H9 (cell line): ENCODE data around the gene DBNDD2. TPM values are rescaled to one million over a fixed set of nuclear protein-coding genes. Genes with fewer than 3 reads are reported as not detected.

Source experiments
- DNase-seq: peaks from one replicate; pipeline ENCODE4 v3.0.0-alpha.2; 2017
- H2AFZ ChIP-seq: one replicate; pipeline ENCODE4 v1.6.1; 2013; ENCODE audit warnings: mild to moderate bottlenecking, low read length, control low read depth, moderate library complexity
- H2AK5ac ChIP-seq: 2 replicates; pipeline ENCODE4 v1.6.1; 2013; ENCODE audit warnings: low read length, control low read depth, mixed read lengths; ENCODE audit not compliant: insufficient read length
- H2BK120ac ChIP-seq: one replicate; pipeline ENCODE4 v1.6.1; 2013; ENCODE audit warnings: low read depth, mild to moderate bottlenecking, low read length, control low read depth, inconsistent platforms; ENCODE audit not compliant: poor library complexity, severe bottlenecking
- H2BK12ac ChIP-seq: 2 replicates; pipeline ENCODE4 v1.6.1; 2013; ENCODE audit warnings: low read length, control low read depth, mixed read lengths, low read depth; ENCODE audit not compliant: insufficient read length
- H2BK15ac ChIP-seq: 2 replicates; pipeline ENCODE4 v1.6.1; 2013; ENCODE audit warnings: low read depth, low read length, control low read depth
- H2BK20ac ChIP-seq: one replicate; pipeline ENCODE4 v1.6.1; 2013; ENCODE audit warnings: low read depth, mild to moderate bottlenecking, low read length, control low read depth, inconsistent platforms; ENCODE audit not compliant: poor library complexity, severe bottlenecking
- H2BK5ac ChIP-seq: 2 replicates; pipeline ENCODE4 v1.6.1; 2013; ENCODE audit warnings: low read length, control low read depth, mixed read lengths; ENCODE audit not compliant: insufficient read length
- H3K14ac ChIP-seq: 2 replicates; pipeline ENCODE4 v1.6.1; 2013; ENCODE audit warnings: low read length, control low read depth; ENCODE audit not compliant: insufficient read depth
- H3K18ac ChIP-seq: 2 replicates; pipeline ENCODE4 v1.6.1; 2013; ENCODE audit warnings: low read depth, mild to moderate bottlenecking, mixed read lengths, low read length, control low read depth; ENCODE audit not compliant: insufficient read length
- H3K23ac ChIP-seq: 2 replicates; pipeline ENCODE4 v1.6.1; 2013; ENCODE audit warnings: low read length, control low read depth, mixed read lengths, low read depth; ENCODE audit not compliant: insufficient read length
- H3K23me2 ChIP-seq: 2 replicates; pipeline ENCODE4 v1.6.1; 2013; ENCODE audit warnings: low read depth, mild to moderate bottlenecking, mixed read lengths, low read length, control low read depth; ENCODE audit not compliant: insufficient read length, poor library complexity, severe bottlenecking
- H3K27ac ChIP-seq: 2 replicates; pipeline ENCODE4 v1.5.1; 2013; ENCODE audit warnings: low read length, control low read depth, mixed read lengths, low read depth; ENCODE audit not compliant: insufficient read length
- H3K27me3 ChIP-seq: 2 replicates; pipeline ENCODE4 v1.6.1; 2013; ENCODE audit warnings: low read length, control low read depth, inconsistent platforms; ENCODE audit not compliant: insufficient read depth
- H3K4ac ChIP-seq: 2 replicates; pipeline ENCODE4 v1.6.1; 2013; ENCODE audit warnings: low read depth, mild to moderate bottlenecking, control low read depth, inconsistent platforms, low read length, moderate library complexity
- H3K4me1 ChIP-seq: 2 replicates; pipeline ENCODE4 v1.6.1; 2013; ENCODE audit warnings: low read length, control low read depth, inconsistent platforms; ENCODE audit not compliant: insufficient read depth
- H3K4me2 ChIP-seq: 2 replicates; pipeline ENCODE4 v1.6.1; 2013; ENCODE audit warnings: low read length, control low read depth, mixed read lengths; ENCODE audit not compliant: insufficient read length, insufficient read depth
- H3K56ac ChIP-seq: 2 replicates; pipeline ENCODE4 v1.6.1; 2013; ENCODE audit warnings: low read depth, mild to moderate bottlenecking, mixed read lengths, low read length, control low read depth; ENCODE audit not compliant: insufficient read length
- H3K79me1 ChIP-seq: 2 replicates; pipeline ENCODE4 v1.6.1; 2013; ENCODE audit warnings: low read depth, mild to moderate bottlenecking, moderate library complexity, low read length, control low read depth, inconsistent platforms; ENCODE audit not compliant: insufficient read depth, poor library complexity, severe bottlenecking
- H3K79me2 ChIP-seq: 2 replicates; pipeline ENCODE4 v1.6.1; 2013; ENCODE audit warnings: low read length, control low read depth, inconsistent platforms; ENCODE audit not compliant: insufficient read depth
- H3K9ac ChIP-seq: 2 replicates; pipeline ENCODE4 v1.6.1; 2013; ENCODE audit warnings: low read length, control low read depth, mixed read lengths; ENCODE audit not compliant: insufficient read length; ENCODE audit errors: extremely low read depth
- H3K9me3 ChIP-seq: one replicate; pipeline ENCODE4 v1.6.1; 2013; ENCODE audit warnings: low read depth, low read length, inconsistent platforms; ENCODE audit not compliant: control insufficient read depth
- H3T11ph ChIP-seq: one replicate; pipeline ENCODE4 v1.6.1; 2013; ENCODE audit warnings: mild to moderate bottlenecking, low read length, control low read depth, inconsistent platforms
- H4K20me1 ChIP-seq: one replicate; pipeline ENCODE4 v1.6.1; 2013; ENCODE audit not compliant: control insufficient read depth, insufficient read length, insufficient read depth
- H4K5ac ChIP-seq: 2 replicates; pipeline ENCODE4 v1.6.1; 2013; ENCODE audit warnings: low read depth, mild to moderate bottlenecking, mixed read lengths, low read length, control low read depth; ENCODE audit not compliant: insufficient read length
- H4K8ac ChIP-seq: replicated peaks from 2 replicates; pipeline ENCODE4 v1.6.1; 2013; ENCODE audit warnings: low read length, control low read depth, mixed read lengths, low read depth; ENCODE audit not compliant: insufficient read length
- H4K91ac ChIP-seq: 2 replicates; pipeline ENCODE4 v1.6.1; 2013; ENCODE audit warnings: low read depth, mild to moderate bottlenecking, moderate library complexity, mixed read lengths, low read length, control low read depth; ENCODE audit not compliant: insufficient read length
- H3K27ac Mint-ChIP-seq, 3 experiments: 2 replicates in 2 of 3; 3 replicates in 1 of 3; pipeline ENCODE4 v1.8.0; 2020 to 2021; ENCODE audit warnings: mixed read lengths in 3 of 3, mild to moderate bottlenecking in 1 of 3, moderate library complexity in 1 of 3
- H3K27me3 Mint-ChIP-seq: 2 replicates; pipeline ENCODE4 v1.8.0; 2021; ENCODE audit warnings: low read depth, mild to moderate bottlenecking, moderate library complexity, mixed read lengths
- H3K36me3 Mint-ChIP-seq, 3 experiments: 2 replicates in 2 of 3; 3 replicates in 1 of 3; pipeline ENCODE4 v1.8.0; 2020 to 2021; ENCODE audit warnings: low read depth in 3 of 3, mixed read lengths in 3 of 3; ENCODE audit not compliant: insufficient read depth in 1 of 3
- H3K4me1 Mint-ChIP-seq, 2 experiments: 2 replicates each; pipeline ENCODE4 v1.8.0; 2020; ENCODE audit warnings: mixed read lengths in 2 of 2
- H3K4me3 Mint-ChIP-seq, 2 experiments: 2 replicates in 1 of 2; 3 replicates in 1 of 2; pipeline ENCODE4 v1.8.0; 2020 to 2021; ENCODE audit warnings: mild to moderate bottlenecking in 2 of 2, mixed read lengths in 2 of 2, moderate library complexity in 1 of 2
- H3K9me3 Mint-ChIP-seq, 2 experiments: 2 replicates in 1 of 2; 3 replicates in 1 of 2; pipeline ENCODE4 v1.8.0; 2020; ENCODE audit warnings: mild to moderate bottlenecking in 2 of 2, mixed read lengths in 2 of 2, moderate library complexity in 1 of 2
- WGBS: extraction: QIAGEN DNeasy Blood & Tissue Kit; methylation state at CpG from one replicate; pipeline ENCODE4 v1.1.7; 2013; ENCODE audit warnings: missing lambda C conversion rate, low lambda C conversion rate, mixed read lengths; ENCODE audit not compliant: insufficient read length; ENCODE audit errors: extremely low coverage; 5-methylcytosine and 5-hydroxymethylcytosine counted together
- total RNA-seq: library from RNA; stranded (reverse); gene quantifications from 2 replicates; pipeline ENCODE4 v1.2.1, GENCODE V29; 2021
- TF ChIP-seq, protein P1 (sequence below): fragments of 200-600 bp; sonication (generic); conservative IDR thresholded peaks from 3 replicates; pipeline ENCODE4 v1.8.0; 2021; ENCODE audit warnings: antibody characterized with exemption, mild to moderate bottlenecking

DBNDD2 gene
- total RNA-seq, 1 experiment from 2014 or later: 39.1 TPM

DNA sequence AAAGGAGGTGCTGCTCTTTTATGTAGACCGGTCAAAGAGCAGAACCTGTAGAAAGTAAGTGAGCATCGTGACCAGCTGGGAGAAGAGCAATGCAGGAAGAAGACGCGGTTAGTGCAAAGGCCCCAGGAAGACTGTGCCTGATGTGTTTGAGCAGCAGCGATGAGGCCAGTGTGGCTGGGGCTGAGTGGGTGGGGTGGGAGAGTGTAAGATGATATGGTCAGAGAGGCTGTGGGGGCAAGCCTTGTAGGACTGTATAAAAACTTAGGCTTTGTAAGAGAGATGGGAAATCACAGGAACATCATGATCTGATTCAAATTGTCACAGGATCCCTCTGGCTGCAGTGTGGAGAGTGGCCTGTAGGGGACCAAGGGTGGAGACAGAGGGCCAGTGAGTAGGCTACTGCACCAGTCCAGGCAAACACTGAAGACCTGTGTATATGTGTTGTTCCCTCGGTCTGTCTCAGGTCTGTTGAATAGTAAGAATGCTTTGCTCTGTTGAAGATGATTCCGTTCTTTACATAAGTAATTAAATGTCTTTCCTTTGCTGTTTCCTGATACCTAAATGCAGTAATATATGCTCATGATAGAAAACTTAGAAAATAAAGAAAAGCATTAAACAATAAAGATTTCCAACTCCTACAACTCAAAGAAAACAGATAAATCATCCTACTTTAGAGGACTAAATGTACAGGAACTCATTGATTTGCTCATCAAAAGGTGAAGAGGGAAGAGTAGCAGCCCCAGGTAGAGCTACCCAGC lies 37.9 kb downstream of the DBNDD2 start:
- H3K27me3 ChIP-seq: no peaks in the 10 kb centered on the region
- H3K4me1 ChIP-seq: no peaks in the 10 kb centered on the region
- no peak overlapping the region for H4K8ac ChIP-seq
- H3K18ac ChIP-seq: no peak overlapping the region
- peak; percentile 65 for DNase-seq
- H2BK12ac ChIP-seq: no peak overlapping the region
- Mint-ChIP-seq H3K4me1 (peaks cover 25 to 32% of the 10 kb centered on the region in 2 experiments), H3K27me3 (peaks cover 6% of the 10 kb centered on the region; the same call in 1 of the 2 replicates), H3K36me3 (no peaks in the 10 kb centered on the region), H3K9me3 (no peaks in the 10 kb centered on the region; a peak in 1 of 5 replicates), H3K4me3 (no peak overlapping the region), H3K27ac (no peak overlapping the region; a peak in 1 of 7 replicates)
- no peaks in the 10 kb centered on the region for H4K20me1 ChIP-seq
- H3K79me1 ChIP-seq: no peaks in the 10 kb centered on the region
- H3T11ph ChIP-seq: no peak overlapping the region
- H2BK20ac ChIP-seq: no peak overlapping the region
- H4K91ac ChIP-seq: no peak overlapping the region
- no CpG with 5 or more reads among the region's 7 CpGs for WGBS
- no peak overlapping the region for H4K5ac ChIP-seq
- no peak overlapping the region for H2BK5ac ChIP-seq
- no peak overlapping the region for H3K4ac ChIP-seq
- H2BK120ac ChIP-seq: no peak overlapping the region
- H3K9ac ChIP-seq: no peak overlapping the region
- no peak overlapping the region for H3K4me2 ChIP-seq
- H2AK5ac ChIP-seq: no peak overlapping the region
- no peak overlapping the region for H3K27ac ChIP-seq
- no peak overlapping the region for H3K23ac ChIP-seq
- no peak overlapping the region for H2BK15ac ChIP-seq
- H3K9me3 ChIP-seq: no peaks in the 10 kb centered on the region
- H3K14ac ChIP-seq: no peak overlapping the region; the same call in 1 of the 2 replicates
- H3K56ac ChIP-seq: no peak overlapping the region
- TF ChIP-seq, protein P1, sequence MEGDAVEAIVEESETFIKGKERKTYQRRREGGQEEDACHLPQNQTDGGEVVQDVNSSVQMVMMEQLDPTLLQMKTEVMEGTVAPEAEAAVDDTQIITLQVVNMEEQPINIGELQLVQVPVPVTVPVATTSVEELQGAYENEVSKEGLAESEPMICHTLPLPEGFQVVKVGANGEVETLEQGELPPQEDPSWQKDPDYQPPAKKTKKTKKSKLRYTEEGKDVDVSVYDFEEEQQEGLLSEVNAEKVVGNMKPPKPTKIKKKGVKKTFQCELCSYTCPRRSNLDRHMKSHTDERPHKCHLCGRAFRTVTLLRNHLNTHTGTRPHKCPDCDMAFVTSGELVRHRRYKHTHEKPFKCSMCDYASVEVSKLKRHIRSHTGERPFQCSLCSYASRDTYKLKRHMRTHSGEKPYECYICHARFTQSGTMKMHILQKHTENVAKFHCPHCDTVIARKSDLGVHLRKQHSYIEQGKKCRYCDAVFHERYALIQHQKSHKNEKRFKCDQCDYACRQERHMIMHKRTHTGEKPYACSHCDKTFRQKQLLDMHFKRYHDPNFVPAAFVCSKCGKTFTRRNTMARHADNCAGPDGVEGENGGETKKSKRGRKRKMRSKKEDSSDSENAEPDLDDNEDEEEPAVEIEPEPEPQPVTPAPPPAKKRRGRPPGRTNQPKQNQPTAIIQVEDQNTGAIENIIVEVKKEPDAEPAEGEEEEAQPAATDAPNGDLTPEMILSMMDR: peak; percentile 75
- H3K23me2 ChIP-seq: no peaks in the 10 kb centered on the region
- H2AFZ ChIP-seq: no peak overlapping the region
- no peaks in the 10 kb centered on the region for H3K79me2 ChIP-seq
